Fibroblast of mammary gland (primary cell): ENCODE results near the gene DENND5A.

Experiments used
- DNase-seq: peaks from one replicate; pipeline ENCODE4 v3.0.0-alpha.2; 2010; ENCODE audit warnings: low read depth
- H3K4me3 ChIP-seq: 2 replicates; pipeline ENCODE4 v1.5.1; 2011; ENCODE audit warnings: low read depth, mild to moderate bottlenecking, low read length, moderate library complexity; ENCODE audit not compliant: control insufficient read depth
- CTCF ChIP-seq: conservative IDR thresholded peaks from 2 replicates; pipeline ENCODE4 v1.5.1; 2011; ENCODE audit warnings: low read depth, low read length, inconsistent platforms; ENCODE audit not compliant: control insufficient read depth, insufficient read depth

DENND5A gene

GRCh38 chr11:9092853-9093778 lies 172.0 kb downstream of the DENND5A start:
- TF ChIP-seq CTCF = peak; percentile 30
- H3K4me3 ChIP-seq = no peak overlapping the region
- DNase-seq = peak; percentile 11

DNA sequence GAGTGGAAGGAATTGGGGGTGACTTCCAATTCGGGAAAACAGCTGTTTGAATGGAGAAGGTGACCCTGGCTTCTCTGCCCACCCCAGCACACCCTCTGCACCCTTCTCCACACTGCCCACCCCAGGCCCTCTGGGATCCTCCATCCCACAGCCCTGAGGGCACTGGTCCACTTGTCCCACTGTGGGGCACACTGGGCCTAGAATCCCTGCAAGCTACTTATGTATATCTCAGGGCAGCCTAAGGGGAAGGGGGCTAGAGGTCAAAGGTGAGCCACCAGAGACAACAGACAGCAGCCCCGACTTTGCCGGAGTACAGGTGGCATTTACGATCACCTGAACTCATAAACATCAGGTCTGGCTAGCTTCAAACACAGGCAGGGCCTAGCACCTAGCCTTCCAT lies 173.1 kb downstream of the DENND5A start:
- DNase-seq = no peak
- TF ChIP-seq CTCF = no peak
- no peak overlapping the region for H3K4me3 ChIP-seq

DNA sequence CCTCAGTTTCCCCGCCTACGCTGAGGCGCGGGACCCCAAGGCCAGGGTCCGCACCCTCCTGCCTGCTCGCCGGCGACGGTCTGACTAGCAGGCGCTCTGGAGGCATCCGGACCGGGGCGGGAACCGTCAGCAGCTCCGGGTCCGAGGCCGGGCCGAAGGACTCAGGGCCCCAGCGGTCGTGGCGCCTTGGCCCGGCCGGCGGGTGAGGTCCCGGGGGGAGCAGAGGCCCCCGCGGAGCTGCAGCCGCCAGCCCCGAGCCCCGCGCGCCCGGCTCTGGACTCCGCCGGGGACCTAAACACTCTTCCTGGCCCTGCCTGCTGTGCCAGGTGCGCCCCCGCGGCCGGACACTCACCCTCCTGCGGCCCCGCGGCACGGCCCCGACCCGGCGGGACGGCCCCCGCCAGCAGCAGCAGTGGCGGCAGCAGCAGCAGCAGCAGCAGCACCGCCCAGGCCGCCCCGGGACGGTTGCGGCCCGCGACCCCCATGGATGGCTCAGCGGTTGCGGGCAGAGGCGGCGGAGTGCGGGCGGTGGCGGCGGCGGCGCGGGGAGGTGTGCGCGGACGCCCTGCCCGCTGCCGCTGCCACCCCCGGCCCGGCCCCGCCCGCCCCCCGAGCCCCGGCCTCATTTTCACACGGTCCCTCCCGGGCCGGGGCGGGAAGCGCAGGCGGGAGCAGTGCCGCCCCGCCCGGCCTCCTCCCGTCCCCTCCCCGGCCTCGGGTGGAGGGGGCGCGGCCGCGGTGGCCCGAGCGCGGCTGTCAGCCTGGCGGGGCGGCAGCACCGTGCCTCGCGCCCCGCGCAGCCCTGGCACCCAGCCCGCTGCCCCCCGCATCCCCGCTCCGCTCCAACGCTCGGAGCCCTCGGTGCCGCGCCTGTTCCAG lies 173.9 kb downstream of the DENND5A start, which contains the start of gene SCUBE2:
Gene SCUBE2, minus strand, starts transcription at position 556 of the 879 bp plus-strand sequence. Its CDS starts 71 bp downstream, at position 485.
- no peak for TF ChIP-seq CTCF
- no peak for DNase-seq
- peak within 1 kb of the TSS; percentile 21 for H3K4me3 ChIP-seq

GRCh38 chr11:9090488-9091043 lies 174.6 kb downstream of the DENND5A start:
- no peak for DNase-seq
- peak overlapping the region; percentile 21 for H3K4me3 ChIP-seq
- TF ChIP-seq CTCF = no peak

GRCh38 chr11:9089636-9090035 lies 175.5 kb downstream of the DENND5A start:
- TF ChIP-seq CTCF = no peak
- DNase-seq = no peak
- H3K4me3 ChIP-seq = no peak overlapping the region

DNA sequence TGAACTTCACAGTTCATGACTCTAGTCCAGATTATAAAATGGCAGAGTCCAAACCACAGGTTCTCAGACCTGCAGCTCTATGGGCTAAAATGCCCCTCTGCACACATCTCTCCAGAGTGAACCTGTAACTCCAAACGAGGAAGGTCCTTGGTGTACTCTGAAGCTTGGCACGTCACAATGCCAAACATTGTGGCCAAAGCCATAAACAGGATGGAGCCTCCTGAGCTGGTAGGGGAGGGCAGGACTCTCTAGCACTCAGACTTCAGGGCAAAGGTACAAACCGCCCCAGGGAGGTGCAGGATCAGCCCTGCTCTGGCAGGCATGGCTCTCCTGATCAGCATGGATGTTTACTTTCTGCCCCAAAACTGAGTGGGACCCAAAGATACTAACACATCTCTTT lies 176.1 kb downstream of the DENND5A start:
- H3K4me3 ChIP-seq = no peak overlapping the region
- no peak for TF ChIP-seq CTCF
- no peak for DNase-seq
